NCI-H82 (cell line): ENCODE measurements around the gene HERC3.

Source experiments
- DNase-seq: peaks from one replicate; lab custom pipeline; 2025; lab: John Stamatoyannopoulos, UW

The HERC3 gene

GRCh38 chr4:88660446-88661294 lies 68.4 kb downstream of the HERC3 start:
- no peak for DNase-seq

- no peak for DNase-seq
Measured at GRCh38 chr4:88661739-88662138, 69.5 kb downstream of the HERC3 start.

DNA sequence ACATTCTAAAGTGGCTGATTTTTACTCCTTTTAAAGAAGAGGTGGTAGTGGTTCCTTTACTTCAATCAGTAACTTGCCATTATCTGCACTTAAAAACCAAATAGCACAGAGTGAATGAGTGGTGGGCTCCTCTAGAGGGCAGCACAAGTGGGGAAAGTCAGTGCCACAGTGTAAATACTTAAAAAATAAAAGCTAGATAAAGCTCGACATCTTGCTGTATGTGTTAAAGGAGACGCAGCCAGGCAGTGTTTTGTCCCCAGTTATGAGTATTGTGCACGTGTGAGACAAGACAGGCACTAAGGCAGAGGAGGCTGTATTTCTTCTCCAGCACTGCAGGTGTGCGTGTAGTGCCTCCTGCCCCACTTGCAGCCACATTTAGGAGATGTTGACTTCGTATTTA lies 80.7 kb downstream of the HERC3 start:
- DNase-seq = peak; percentile 32

DNA sequence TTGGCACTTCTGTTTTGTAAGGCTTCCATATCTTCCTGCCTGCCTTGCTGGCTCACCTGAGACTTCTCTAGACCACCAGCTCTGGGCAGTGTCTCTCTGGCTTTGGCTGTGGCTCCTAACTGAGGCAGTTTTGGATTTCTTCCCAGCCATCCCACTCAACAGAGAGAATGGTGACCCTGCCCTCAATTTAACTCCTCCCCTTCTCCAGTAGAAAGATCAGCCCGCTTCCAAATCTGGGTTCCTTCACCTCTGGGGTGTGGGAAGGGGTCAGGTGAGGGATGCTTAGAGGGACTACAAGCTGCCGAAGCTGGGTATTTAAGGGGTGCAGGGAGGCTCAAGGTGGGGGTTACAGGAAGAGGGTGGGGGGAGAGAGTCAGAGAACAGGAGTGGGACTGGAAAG lies 81.6 kb downstream of the HERC3 start:
- DNase-seq = no peak

DNA sequence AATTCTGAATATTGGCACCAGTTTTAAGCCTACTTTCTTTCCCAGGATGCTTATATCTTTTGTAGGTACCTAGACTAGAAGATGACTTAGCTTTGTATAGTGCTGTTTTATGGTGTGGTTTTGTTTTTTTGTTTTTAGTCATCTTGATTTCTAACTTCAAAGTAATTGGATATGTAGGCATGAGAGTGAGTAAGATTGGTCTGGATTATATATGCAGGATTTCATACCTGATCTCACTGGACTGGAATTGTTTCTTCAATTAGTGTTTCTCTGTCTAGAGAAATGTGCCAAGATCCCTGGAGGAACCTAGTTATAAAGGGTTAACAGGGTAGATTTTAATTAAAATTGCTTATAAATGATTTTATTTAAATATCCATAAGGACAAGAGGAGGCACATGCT lies 82.3 kb downstream of the HERC3 start:
- no peak for DNase-seq

GRCh38 chr4:88674979-88675378 lies 82.7 kb downstream of the HERC3 start:
- DNase-seq = peak; percentile 31

- DNase-seq = no peak
Measured at GRCh38 chr4:88675543-88675942, 83.3 kb downstream of the HERC3 start.

- DNase-seq = no peak
Measured at GRCh38 chr4:88681209-88681608, 88.9 kb downstream of the HERC3 start.

DNA sequence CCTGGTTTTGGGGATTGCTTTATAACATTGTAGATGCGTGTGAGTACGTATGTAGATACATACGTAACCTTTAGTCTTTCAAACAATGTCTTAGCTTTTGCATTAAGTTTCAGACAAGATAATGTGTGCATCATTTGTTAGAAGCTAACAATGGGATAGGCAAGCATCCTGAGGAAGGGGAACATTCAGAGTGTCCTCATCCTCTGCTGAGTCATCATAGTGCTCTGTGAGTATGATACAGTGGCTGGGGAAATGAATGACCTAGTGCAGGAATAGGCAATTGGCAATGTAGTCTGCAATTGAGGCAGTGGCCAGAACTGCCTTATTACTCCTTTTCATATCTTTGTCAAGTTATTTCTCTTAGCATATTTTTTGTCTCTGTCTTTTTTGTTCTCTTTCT lies 98.1 kb downstream of the HERC3 start:
- no peak for DNase-seq

- DNase-seq = no peak
Measured at GRCh38 chr4:88693792-88694191, 101.5 kb downstream of the HERC3 start.

- no peak for DNase-seq
Measured at GRCh38 chr4:88696630-88697029, 104.3 kb downstream of the HERC3 start.

DNA sequence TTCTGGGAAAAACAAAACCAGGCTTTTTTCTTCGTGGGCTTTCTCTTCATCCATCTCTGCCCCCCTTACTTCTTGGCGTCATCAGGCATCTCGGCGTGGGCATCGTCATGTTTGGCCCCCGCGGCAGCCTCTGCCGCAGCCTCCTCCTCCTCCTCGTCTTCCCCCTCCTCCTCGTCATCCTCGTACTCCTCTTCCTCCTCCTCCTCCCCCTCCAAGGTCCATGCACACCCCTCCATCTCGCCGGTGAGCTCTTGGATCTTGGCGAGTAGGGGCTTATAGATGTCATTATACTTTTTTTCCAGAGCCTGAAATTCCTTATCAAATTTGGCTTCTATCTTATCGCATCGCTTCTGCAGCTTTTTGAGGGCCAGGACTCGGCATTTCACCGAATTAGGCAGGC lies 104.9 kb downstream of the HERC3 start:
- no peak for DNase-seq

DNA sequence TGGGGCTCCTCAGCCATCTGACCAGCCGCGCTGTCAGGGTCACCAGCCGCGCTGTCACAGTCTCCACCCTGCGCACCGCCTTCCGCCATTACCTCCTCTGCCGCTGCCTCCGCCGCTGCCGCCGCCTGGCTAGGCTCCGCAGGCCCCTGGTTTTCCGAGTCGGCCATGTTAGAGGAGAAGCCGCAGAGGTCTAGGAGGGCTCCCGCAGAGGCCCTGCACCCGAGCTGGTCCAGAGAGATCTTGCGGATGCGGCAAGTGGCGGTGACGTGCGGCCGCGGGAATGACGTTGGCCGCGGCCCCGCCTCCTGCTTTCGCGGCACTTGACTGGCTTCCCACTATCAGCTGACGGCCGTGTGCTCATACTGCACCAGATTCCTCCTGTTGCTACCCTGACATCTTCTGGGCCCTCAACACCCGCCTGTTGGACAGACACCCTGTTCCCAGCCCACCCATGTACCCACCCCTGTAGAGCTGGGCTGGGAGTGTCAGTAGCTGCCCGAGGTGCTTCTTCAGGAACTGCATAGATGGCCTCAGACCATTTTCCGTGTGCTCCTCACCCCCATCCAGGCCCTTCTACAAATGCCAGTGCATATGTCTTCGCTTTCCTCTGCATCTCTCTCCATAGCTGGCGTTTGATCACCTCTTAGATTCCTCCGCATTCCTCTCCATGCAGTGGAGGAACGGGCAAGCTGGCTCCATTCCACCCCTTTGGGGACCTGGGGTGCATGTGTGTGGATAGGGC lies 105.5 kb downstream of the HERC3 start, which contains the start of gene NAP1L5:
TSS of gene NAP1L5 (minus strand) at position 242 of the 742 bp plus-strand sequence. CDS start at position 167, 75 bp downstream.
- DNase-seq = no peak

DNA sequence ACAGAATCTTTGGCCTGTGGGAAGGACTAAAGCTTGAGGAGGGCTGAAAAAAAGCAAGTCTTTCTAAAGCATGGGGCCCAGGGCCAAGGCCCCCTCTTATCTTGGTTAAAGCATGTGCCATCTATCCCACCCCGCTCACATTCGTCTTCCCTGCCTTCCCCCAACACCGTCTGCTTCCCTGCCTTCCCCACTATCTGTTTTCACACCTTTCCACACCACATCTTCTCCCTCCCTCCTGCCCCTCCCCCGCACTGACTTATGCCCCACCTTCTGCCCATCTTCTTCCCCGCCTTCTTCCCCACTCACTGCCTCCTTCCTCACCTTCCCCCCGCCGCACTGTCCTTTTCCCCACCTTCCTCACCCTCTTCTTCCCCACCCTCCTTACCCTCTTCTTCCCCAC lies 106.2 kb downstream of the HERC3 start:
- no peak for DNase-seq

GRCh38 chr4:88702782-88703181 lies 110.5 kb downstream of the HERC3 start:
- DNase-seq = no peak

- DNase-seq = no peak
Measured at GRCh38 chr4:88705223-88705622, 112.9 kb downstream of the HERC3 start.

GRCh38 chr4:88705805-88706492 lies 113.7 kb downstream of the HERC3 start:
- DNase-seq = no peak

- peak; percentile 42 for DNase-seq
Measured at GRCh38 chr4:88706574-88706973, 114.3 kb downstream of the HERC3 start.

- no peak for DNase-seq
Measured at GRCh38 chr4:88709989-88710388, 117.7 kb downstream of the HERC3 start.

- no peak for DNase-seq
Measured at GRCh38 chr4:88713782-88714181, 121.5 kb downstream of the HERC3 start.

DNA sequence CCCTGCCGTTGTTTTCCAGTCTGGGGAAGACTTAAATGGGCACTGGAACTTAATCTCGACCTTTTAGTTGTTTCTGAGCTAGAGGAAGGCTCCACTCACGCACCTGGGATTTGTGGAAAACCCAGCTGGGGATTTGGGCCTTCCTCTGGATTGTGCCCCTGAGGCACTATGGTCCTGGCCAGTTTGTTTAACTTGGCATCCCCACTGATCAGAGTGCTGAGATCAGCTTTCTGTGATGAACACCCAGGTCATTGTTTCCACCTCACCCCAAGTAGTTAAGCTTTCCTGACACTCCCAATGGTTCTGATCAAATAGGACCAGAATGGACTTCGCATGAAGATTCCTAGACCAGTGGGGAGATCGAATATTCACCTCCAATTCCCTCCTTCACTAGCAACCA lies 125.8 kb downstream of the HERC3 start:
- DNase-seq = no peak

- DNase-seq = no peak
Measured at GRCh38 chr4:88719381-88719780, 127.1 kb downstream of the HERC3 start.
